SK-N-MC (cell line): ENCODE results near the gene HRH3.

Experiments
- EZH2 ChIP-seq: fragments of 200-600 bp; sonication (generic); IDR thresholded peaks from one replicate; pipeline ENCODE4 v1.6.1; 2017; ENCODE audit warnings: antibody characterized with exemption
- POLR2AphosphoS5 ChIP-seq: IDR thresholded peaks from 2 replicates; pipeline ENCODE4 v1.6.1; 2012; ENCODE audit warnings: mild to moderate bottlenecking, low read depth, low read length, borderline replicate concordance

GRCh38 chr20:62232770-62233645 lies 12.9 kb upstream of the HRH3 start:
- no peak for TF ChIP-seq EZH2
- TF ChIP-seq POLR2AphosphoS5 = no peak
